ENCODE data around the gene LRRC72. TPM values are rescaled to one million over a fixed set of nuclear protein-coding genes. Genes with fewer than 3 reads are reported as not detected.
A peak's percentile ranks its signal among the peaks of the same experiment; 100 is the strongest.

The LRRC72 gene
- total RNA-seq, 1 donor from 2014 or later = not detected

GRCh38 chr7:16556359-16556758 lies 29.7 kb downstream of the LRRC72 start:
- FAIRE-seq = peak; percentile 47
- H3K27me3 ChIP-seq (ENCODE audit: control insufficient read depth, insufficient read depth, low read length) = no peaks in the 10 kb centered on the region

GRCh38 chr7:16558761-16559302 lies 32.2 kb downstream of the LRRC72 start:
- no peak for DNase-seq (ENCODE audit: low read depth)
- FAIRE-seq = no peak
- TF ChIP-seq, protein P1, sequence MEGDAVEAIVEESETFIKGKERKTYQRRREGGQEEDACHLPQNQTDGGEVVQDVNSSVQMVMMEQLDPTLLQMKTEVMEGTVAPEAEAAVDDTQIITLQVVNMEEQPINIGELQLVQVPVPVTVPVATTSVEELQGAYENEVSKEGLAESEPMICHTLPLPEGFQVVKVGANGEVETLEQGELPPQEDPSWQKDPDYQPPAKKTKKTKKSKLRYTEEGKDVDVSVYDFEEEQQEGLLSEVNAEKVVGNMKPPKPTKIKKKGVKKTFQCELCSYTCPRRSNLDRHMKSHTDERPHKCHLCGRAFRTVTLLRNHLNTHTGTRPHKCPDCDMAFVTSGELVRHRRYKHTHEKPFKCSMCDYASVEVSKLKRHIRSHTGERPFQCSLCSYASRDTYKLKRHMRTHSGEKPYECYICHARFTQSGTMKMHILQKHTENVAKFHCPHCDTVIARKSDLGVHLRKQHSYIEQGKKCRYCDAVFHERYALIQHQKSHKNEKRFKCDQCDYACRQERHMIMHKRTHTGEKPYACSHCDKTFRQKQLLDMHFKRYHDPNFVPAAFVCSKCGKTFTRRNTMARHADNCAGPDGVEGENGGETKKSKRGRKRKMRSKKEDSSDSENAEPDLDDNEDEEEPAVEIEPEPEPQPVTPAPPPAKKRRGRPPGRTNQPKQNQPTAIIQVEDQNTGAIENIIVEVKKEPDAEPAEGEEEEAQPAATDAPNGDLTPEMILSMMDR (IDR thresholded peaks at IDR 0.05; ENCODE audit: insufficient read depth, low read length, severe bottlenecking) = no peak
- Histone ChIP-seq H3K27me3 (ENCODE audit: control insufficient read depth, insufficient read depth, low read length) (no peaks in the 10 kb centered on the region), H3K4me3 (ENCODE audit: low read depth, low read length) (no peak overlapping the region), H3K36me3 (ENCODE audit: control insufficient read depth, insufficient read depth, low read length) (no peaks in the 10 kb centered on the region)

More at GRCh38 chr7:16556359-16556758, 29.7 kb downstream of the LRRC72 start:
- TF ChIP-seq, protein P1 (IDR thresholded peaks at IDR 0.05; ENCODE audit: insufficient read depth, low read length, severe bottlenecking) = no peak
- no peaks in the 10 kb centered on the region for H3K36me3 ChIP-seq (ENCODE audit: control insufficient read depth, insufficient read depth, low read length)
- H3K4me3 ChIP-seq (ENCODE audit: low read depth, low read length) = no peak overlapping the region
- DNase-seq (ENCODE audit: low read depth) = no peak

DNA sequence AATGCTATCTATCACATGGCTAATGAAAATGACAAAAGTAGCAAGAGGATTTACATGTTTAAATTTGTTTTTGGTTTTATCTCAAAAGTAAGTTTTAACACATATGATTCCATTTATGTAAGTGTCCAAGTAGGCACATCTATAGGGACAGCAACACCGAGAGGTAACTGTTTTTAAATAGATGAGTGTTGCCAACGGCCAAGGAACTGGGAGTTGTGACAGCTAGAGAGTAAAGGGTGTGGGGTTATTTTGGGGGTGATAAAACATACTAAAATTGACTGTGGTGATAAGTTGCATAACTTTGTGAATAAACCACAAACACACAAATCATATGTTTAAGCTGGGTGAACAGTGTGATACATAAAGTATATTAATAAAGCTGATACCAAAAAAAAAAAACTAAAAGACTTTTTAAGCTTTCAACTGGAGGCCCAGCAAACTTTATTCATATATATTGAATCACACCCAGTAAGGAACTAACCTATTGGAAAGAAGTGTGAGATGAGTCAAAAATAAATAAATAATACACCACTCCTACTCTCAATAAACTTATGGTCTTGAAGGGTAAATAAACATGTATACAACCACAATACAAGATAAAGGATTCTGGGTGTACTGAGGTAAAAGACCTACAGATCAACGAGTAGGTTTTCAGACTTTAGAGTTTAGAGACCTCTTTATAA lies 33.0 kb downstream of the LRRC72 start:
- FAIRE-seq (no peak), DNase-seq (ENCODE audit: low read depth) (peak; percentile 35)
- H3K27me3 ChIP-seq (ENCODE audit: control insufficient read depth, insufficient read depth, low read length) = no peaks in the 10 kb centered on the region
- no peaks in the 10 kb centered on the region for H3K36me3 ChIP-seq (ENCODE audit: control insufficient read depth, insufficient read depth, low read length)
- H3K4me3 ChIP-seq (ENCODE audit: low read depth, low read length) = no peak overlapping the region
- TF ChIP-seq, protein P1 (IDR thresholded peaks at IDR 0.05; ENCODE audit: insufficient read depth, low read length, severe bottlenecking) = no peak

GRCh38 chr7:16561943-16562342 lies 35.3 kb downstream of the LRRC72 start:
- H3K36me3 ChIP-seq (ENCODE audit: control insufficient read depth, insufficient read depth, low read length) = no peaks in the 10 kb centered on the region
- TF ChIP-seq, protein P1 (IDR thresholded peaks at IDR 0.05; ENCODE audit: insufficient read depth, low read length, severe bottlenecking) = no peak
- no peaks in the 10 kb centered on the region for H3K27me3 ChIP-seq (ENCODE audit: control insufficient read depth, insufficient read depth, low read length)
- no peak for FAIRE-seq
- H3K4me3 ChIP-seq (ENCODE audit: low read depth, low read length) = no peak overlapping the region
- no peak for DNase-seq (ENCODE audit: low read depth)

GRCh38 chr7:16562456-16563220 lies 36.0 kb downstream of the LRRC72 start:
- FAIRE-seq (no peak), DNase-seq (ENCODE audit: low read depth) (no peak)
- Histone ChIP-seq H3K36me3 (ENCODE audit: control insufficient read depth, insufficient read depth, low read length) (no peaks in the 10 kb centered on the region), H3K27me3 (ENCODE audit: control insufficient read depth, insufficient read depth, low read length) (no peaks in the 10 kb centered on the region), H3K4me3 (ENCODE audit: low read depth, low read length) (no peak overlapping the region)
- TF ChIP-seq, protein P1 (IDR thresholded peaks at IDR 0.05; ENCODE audit: insufficient read depth, low read length, severe bottlenecking) = no peak
